WTC11 (cell line): ENCODE data around the gene NELL2. TPM values are rescaled to one million over a fixed set of nuclear protein-coding genes. Genes with fewer than 3 reads are reported as not detected.

ENCODE experiments used
- ATAC-seq: fragments of 200-7000 bp; cut with Tn5 transposase; 2 replicates; pipeline ENCODE4 v1.10.0; 2021; ENCODE audit warnings: mild to moderate bottlenecking, moderate library complexity
- CTCF ChIA-PET: fragments of 300-600 bp; sonication (Branson Sonifier 250); formaldehyde crosslinking; loops from one replicate; lab custom pipeline; 2021; ENCODE audit warnings: antibody characterized with exemption; lab: Charles Lee
- POLR2A ChIA-PET: fragments of 350-600 bp; sonication (Branson Sonifier 250); formaldehyde crosslinking; loops from one replicate; lab custom pipeline; 2021; ENCODE audit warnings: antibody characterized with exemption; lab: Charles Lee
- DNase-seq: peaks from one replicate; pipeline ENCODE4 v3.0.0; 2021; ENCODE audit warnings: low spot score
- H3K27ac Mint-ChIP-seq: 2 replicates; pipeline ENCODE4 v1.8.0; 2021; ENCODE audit warnings: mixed read lengths
- H3K27me3 Mint-ChIP-seq: 2 replicates; pipeline ENCODE4 v1.8.0; 2021; ENCODE audit warnings: low read depth, mild to moderate bottlenecking, moderate library complexity, mixed read lengths
- H3K36me3 Mint-ChIP-seq: 2 replicates; pipeline ENCODE4 v1.8.0; 2021; ENCODE audit warnings: mixed read lengths
- H3K4me1 Mint-ChIP-seq: 2 replicates; pipeline ENCODE4 v1.8.0; 2022; ENCODE audit warnings: mixed read lengths
- H3K4me3 Mint-ChIP-seq: 2 replicates; pipeline ENCODE4 v1.8.0; 2021; ENCODE audit warnings: mild to moderate bottlenecking, moderate library complexity, mixed read lengths
- H3K9me3 Mint-ChIP-seq: 2 replicates; pipeline ENCODE4 v1.8.0; 2021; ENCODE audit warnings: mixed read lengths
- AR ChIP-seq: fragments of 250-450 bp; sonication (Bioruptor Pico); IDR thresholded peaks from 2 replicates; pipeline ENCODE4 v1.9.0; 2021; ENCODE audit warnings: mild to moderate bottlenecking
- CBFB ChIP-seq: sonication (generic); formaldehyde crosslinking; IDR thresholded peaks from 2 replicates; pipeline ENCODE4 v1.8.1; 2022; ENCODE audit warnings: mild to moderate bottlenecking, low read depth, missing genetic modification reagents
- CDX4 ChIP-seq: fragments of 250-450 bp; sonication (Bioruptor Pico); IDR thresholded peaks from 2 replicates; pipeline ENCODE4 v1.9.0; 2021; ENCODE audit warnings: moderate library complexity, mild to moderate bottlenecking, inconsistent platforms, borderline replicate concordance
- CREM ChIP-seq: sonication (generic); formaldehyde crosslinking; IDR thresholded peaks from 2 replicates; pipeline ENCODE4 v1.8.1; 2022; ENCODE audit warnings: mild to moderate bottlenecking, missing genetic modification reagents, moderate library complexity
- CTCF ChIP-seq: fragments of 200-600 bp; IDR thresholded peaks from 2 replicates; pipeline ENCODE4 v1.8.0; 2022; ENCODE audit warnings: antibody characterized with exemption
- E2F4 ChIP-seq: sonication (generic); formaldehyde crosslinking; IDR thresholded peaks from 2 replicates; pipeline ENCODE4 v1.8.1; 2022; ENCODE audit warnings: low read depth, mild to moderate bottlenecking, moderate library complexity, missing genetic modification reagents, borderline replicate concordance
- ESRRA ChIP-seq: sonication (generic); formaldehyde crosslinking; IDR thresholded peaks from 2 replicates; pipeline ENCODE4 v1.8.1; 2022; ENCODE audit warnings: mild to moderate bottlenecking, missing genetic modification reagents, borderline replicate concordance
- FOXJ3 ChIP-seq: sonication (generic); formaldehyde crosslinking; IDR thresholded peaks from 2 replicates; pipeline ENCODE4 v1.9.0; 2021; ENCODE audit warnings: missing genetic modification reagents, mild to moderate bottlenecking, borderline replicate concordance
- GRHL2 ChIP-seq: fragments of 250-450 bp; sonication (Bioruptor Pico); IDR thresholded peaks from 2 replicates; pipeline ENCODE4 v1.8.0; 2022; ENCODE audit warnings: mild to moderate bottlenecking, moderate library complexity; ENCODE audit not compliant: insufficient replicate concordance, severe bottlenecking
- HMGXB4 ChIP-seq: sonication (generic); formaldehyde crosslinking; IDR thresholded peaks from 2 replicates; pipeline ENCODE4 v1.8.1; 2023; ENCODE audit warnings: mild to moderate bottlenecking, moderate library complexity, missing genetic modification reagents
- IRF1 ChIP-seq: sonication (generic); formaldehyde crosslinking; IDR thresholded peaks from 2 replicates; pipeline ENCODE4 v1.8.0; 2023; ENCODE audit warnings: missing genetic modification reagents
- KAT7 ChIP-seq: sonication (generic); formaldehyde crosslinking; IDR thresholded peaks from 2 replicates; pipeline ENCODE4 v1.8.1; 2023; ENCODE audit warnings: missing genetic modification reagents, mild to moderate bottlenecking, borderline replicate concordance
- NR1H2 ChIP-seq: sonication (generic); formaldehyde crosslinking; IDR thresholded peaks from 2 replicates; pipeline ENCODE4 v1.9.0; 2021; ENCODE audit warnings: mild to moderate bottlenecking, moderate library complexity, missing genetic modification reagents
- NR2C2 ChIP-seq: sonication (generic); formaldehyde crosslinking; IDR thresholded peaks from 2 replicates; pipeline ENCODE4 v1.8.0; 2022; ENCODE audit warnings: mild to moderate bottlenecking, missing genetic modification reagents
- PREB ChIP-seq: sonication (generic); formaldehyde crosslinking; IDR thresholded peaks from 2 replicates; pipeline ENCODE4 v1.8.1; 2022; ENCODE audit warnings: mild to moderate bottlenecking, missing genetic modification reagents, moderate library complexity, borderline replicate concordance
- SMAD4 ChIP-seq: sonication (generic); formaldehyde crosslinking; IDR thresholded peaks from 2 replicates; pipeline ENCODE4 v1.8.0; 2022; ENCODE audit warnings: mild to moderate bottlenecking, missing genetic modification reagents
- SOX15 ChIP-seq: fragments of 250-450 bp; sonication (Bioruptor Pico); IDR thresholded peaks from 2 replicates; pipeline ENCODE4 v1.9.0; 2021; ENCODE audit warnings: mild to moderate bottlenecking
- TCF7 ChIP-seq: sonication (generic); formaldehyde crosslinking; IDR thresholded peaks from 2 replicates; pipeline ENCODE4 v1.8.0; 2022; ENCODE audit warnings: mild to moderate bottlenecking, low read depth, missing genetic modification reagents, moderate library complexity
- ZNF138 ChIP-seq: sonication (generic); formaldehyde crosslinking; conservative IDR thresholded peaks from 2 replicates; pipeline ENCODE4 v1.8.1; 2022; ENCODE audit warnings: mild to moderate bottlenecking, moderate library complexity, missing genetic modification reagents
- ZNF219 ChIP-seq: sonication (generic); formaldehyde crosslinking; IDR thresholded peaks from 2 replicates; pipeline ENCODE4 v1.8.0; 2023; ENCODE audit warnings: missing genetic modification reagents, mild to moderate bottlenecking, borderline replicate concordance
- ZNF317 ChIP-seq: sonication (generic); formaldehyde crosslinking; IDR thresholded peaks from 2 replicates; pipeline ENCODE4 v1.8.1; 2023; ENCODE audit warnings: low read depth, mild to moderate bottlenecking, moderate library complexity, missing genetic modification reagents, borderline replicate concordance
- ZNF423 ChIP-seq: fragments of 250-450 bp; sonication (Bioruptor Pico); IDR thresholded peaks from 2 replicates; pipeline ENCODE4 v2.1.2; 2022; ENCODE audit warnings: mild to moderate bottlenecking, moderate library complexity
- total RNA-seq: library from RNA; stranded (reverse); gene quantifications from 3 replicates; pipeline ENCODE4 v1.2.3, GENCODE V29; 2021

NELL2 gene
- total RNA-seq, 1 experiment from 2014 or later: 37.4 TPM

GRCh38 chr12:44663291-44663690, 212.8 kb downstream of the NELL2 start:
- Mint-ChIP-seq H3K4me1 (no peaks in the 10 kb centered on the region), H3K9me3 (peaks cover 7% of the 10 kb centered on the region), H3K36me3 (peaks cover 4% of the 10 kb centered on the region; the same call in 1 of the 2 replicates)
- CTCF ChIA-PET: no interaction called here
- TF ChIP-seq SMAD4 (CRISPR knock-in tag) (no peak), PREB (no peak), CDX4 (CRISPR knock-in tag) (no peak), ZNF219 (CRISPR knock-in tag) (no peak), E2F4 (CRISPR knock-in tag) (no peak), ZNF317 (no peak), HMGXB4 (CRISPR knock-in tag) (no peak), GRHL2 (CRISPR knock-in tag) (no peak), AR (CRISPR knock-in tag) (no peak), FOXJ3 (no peak), ZNF423 (CRISPR knock-in tag) (no peak), TCF7 (CRISPR knock-in tag) (no peak), IRF1 (no peak), CREM (CRISPR knock-in tag) (no peak), NR2C2 (CRISPR knock-in tag) (no peak), KAT7 (CRISPR knock-in tag) (no peak), SOX15 (CRISPR knock-in tag) (no peak)
- TF ChIP-seq, all 79 proteins: peak for 0
- POLR2A ChIA-PET: no interaction called here
- no peak overlapping the region for H3K4me3 Mint-ChIP-seq
- DNase-seq (no peak), ATAC-seq (no peak)
- H3K27ac Mint-ChIP-seq: no peak overlapping the region
- no peaks in the 10 kb centered on the region; the same call in 1 of the 2 replicates for H3K27me3 Mint-ChIP-seq

- no peak for DNase-seq
- ChIA-PET POLR2A (no interaction called here), CTCF (no interaction called here)
- Mint-ChIP-seq H3K27me3 (no peaks in the 10 kb centered on the region; the same call in 1 of the 2 replicates), H3K27ac (no peak overlapping the region), H3K9me3 (peaks cover 7% of the 10 kb centered on the region), H3K36me3 (peaks cover 7% of the 10 kb centered on the region), H3K4me3 (no peak overlapping the region), H3K4me1 (peaks cover 25% of the 10 kb centered on the region)
- no peak for ATAC-seq
- TF ChIP-seq NR1H2 (no peak), E2F4 (CRISPR knock-in tag) (no peak), CBFB (no peak), ZNF138 (CRISPR knock-in tag) (no peak), CTCF (no peak), SOX15 (CRISPR knock-in tag) (no peak), ESRRA (CRISPR knock-in tag) (no peak)
Measured at GRCh38 chr12:44655846-44656245, 220.3 kb downstream of the NELL2 start.
